ENCODE data around the gene JAKMIP2. TPM values are rescaled to one million over a fixed set of nuclear protein-coding genes. Genes with fewer than 3 reads are reported as not detected.

JAKMIP2 gene
- total RNA-seq, 1 experiment from 2014 or later: 6.4 TPM

- no peak overlapping the region for H2AK5ac ChIP-seq (ENCODE audit: insufficient read length, low read length)
- no peak for TF ChIP-seq CTCF (conservative IDR thresholded peaks at IDR 0.05)
- H3K9me3 Mint-ChIP-seq: no peaks in the 10 kb centered on the region
- no peaks in the 10 kb centered on the region for H3K9me3 ChIP-seq (ENCODE audit: control insufficient read depth, low read depth, low read length)
- no peak overlapping the region for H3K9ac ChIP-seq (ENCODE audit: extremely low read depth, insufficient read length, low read length)
- no peak overlapping the region for H3K4me3 Mint-ChIP-seq
- no peak overlapping the region for H2BK5ac ChIP-seq (ENCODE audit: insufficient read length, low read length)
- no peak overlapping the region for H4K8ac ChIP-seq (replicated peaks; ENCODE audit: insufficient read length, low read depth, low read length)
- no peak overlapping the region for H2BK120ac ChIP-seq (ENCODE audit: low read depth, low read length, poor library complexity, severe bottlenecking)
- H3K27me3 ChIP-seq (ENCODE audit: insufficient read depth, low read length): no peaks in the 10 kb centered on the region
- no peak overlapping the region for H2AFZ ChIP-seq (ENCODE audit: low read length)
- no peak overlapping the region for H2BK20ac ChIP-seq (ENCODE audit: low read depth, low read length, poor library complexity, severe bottlenecking)
- H4K5ac ChIP-seq (ENCODE audit: insufficient read length, low read depth, low read length): no peak overlapping the region
- H3K18ac ChIP-seq (ENCODE audit: insufficient read length, low read depth, low read length): no peak overlapping the region
- no peak overlapping the region for H3K4ac ChIP-seq (ENCODE audit: low read depth, low read length)
- H3K14ac ChIP-seq (ENCODE audit: insufficient read depth, low read length): no peak overlapping the region
- no peak for DNase-seq
- H3K79me2 ChIP-seq (ENCODE audit: insufficient read depth, low read length): no peaks in the 10 kb centered on the region
- H3K23ac ChIP-seq (ENCODE audit: insufficient read length, low read depth, low read length): no peak overlapping the region
- no peaks in the 10 kb centered on the region for H3K27me3 Mint-ChIP-seq (ENCODE audit: low read depth)
- no peak overlapping the region for H3K56ac ChIP-seq (ENCODE audit: insufficient read length, low read depth, low read length)
- peaks cover 3 to 4% of the 10 kb centered on the region in 2 experiments; a peak in 2 of 4 replicates for H3K4me1 Mint-ChIP-seq
- peaks cover 9 to 20% (median 16%) of the 10 kb centered on the region in 3 experiments; a peak in 6 of 7 replicates for H3K36me3 Mint-ChIP-seq (ENCODE audit: insufficient read depth in 1 of 3, low read depth in 3 of 3)
- no peaks in the 10 kb centered on the region for H4K20me1 ChIP-seq (ENCODE audit: control insufficient read depth, insufficient read depth, insufficient read length)
- WGBS (ENCODE audit: extremely low coverage, insufficient read length, low lambda C conversion rate): no CpG with 5 or more reads among the region's 1 CpG
- H3K27ac Mint-ChIP-seq: peak overlapping the region in 1 of 3 experiments; percentile 32; a peak in 1 of 7 replicates
- no peak overlapping the region for H4K91ac ChIP-seq (ENCODE audit: insufficient read length, low read depth, low read length)
- no peak overlapping the region for H3K4me2 ChIP-seq (ENCODE audit: insufficient read depth, insufficient read length, low read length)
- H2BK12ac ChIP-seq (ENCODE audit: insufficient read length, low read depth, low read length): no peak overlapping the region
- no peaks in the 10 kb centered on the region for H3K23me2 ChIP-seq (ENCODE audit: insufficient read length, low read depth, low read length, poor library complexity, severe bottlenecking)
- no peak overlapping the region for H2BK15ac ChIP-seq (ENCODE audit: low read depth, low read length)
- no peak overlapping the region for H3K27ac ChIP-seq (ENCODE audit: insufficient read length, low read depth, low read length)
- H3T11ph ChIP-seq (ENCODE audit: low read length): no peak overlapping the region
- H3K4me1 ChIP-seq (ENCODE audit: insufficient read depth, low read length): no peaks in the 10 kb centered on the region
- H3K79me1 ChIP-seq (ENCODE audit: insufficient read depth, low read depth, low read length, poor library complexity, severe bottlenecking): no peaks in the 10 kb centered on the region
Measured at GRCh38 chr5:147670815-147671214, 111.7 kb downstream of the JAKMIP2 start.
